ENCODE data around the gene UBR4. TPM values are rescaled to one million over a fixed set of nuclear protein-coding genes. Genes with fewer than 3 reads are reported as not detected.
"Not testable (repeated sequence)": the region's sequence is repeated elsewhere in the genome, so short reads cannot be mapped to it uniquely, and the experiment has no call there.

The UBR4 gene
- total RNA-seq, 2 donors from 2014 or later, result 97.7 to 114 TPM

- Histone ChIP-seq H3K27ac (peak overlapping the region; percentile 12), H3K9ac (ENCODE audit: low read depth in 2 of 2, low read length in 2 of 2) (no peak overlapping the region), H3K27me3 (no peaks in the 10 kb centered on the region), H3K9me3 (no peaks in the 10 kb centered on the region), H3K4me1 (peaks cover 4% of the 10 kb centered on the region), H3K4me3 (no peak overlapping the region), H3K36me3 (peaks cover 10% of the 10 kb centered on the region)
- intact Hi-C loops (cut with DNase I), result loop anchor here (10.0 kb wide), 1 partner anchor 328 kb away; the partner anchor contains the start of gene ALDH4A1
- TF ChIP-seq CTCF (IDR thresholded peaks at IDR 0.05), result no peak
- DNase-seq, result peak; percentile 34
These were observed 22.4 kb upstream of the UBR4 start for GRCh38 chr1:19232524-19232846.

- not testable (repeated sequence) for H3K36me3 ChIP-seq; H3K4me3 ChIP-seq; DNase-seq; H3K9ac ChIP-seq (ENCODE audit: low read depth in 2 of 2, low read length in 2 of 2); H3K4me1 ChIP-seq; H3K27me3 ChIP-seq; H3K9me3 ChIP-seq
- intact Hi-C loops (cut with DNase I), result loop anchor here (10.0 kb wide), 1 partner anchor 327 kb away; the partner anchor contains the start of gene ALDH4A1
- H3K27ac ChIP-seq, result peak overlapping the region; percentile 47
These were observed 21.9 kb upstream of the UBR4 start for GRCh38 chr1:19231736-19232523.

- no peak overlapping the region for H3K4me3 ChIP-seq
- H3K27me3 ChIP-seq, result no peaks in the 10 kb centered on the region
- TF ChIP-seq CTCF (IDR thresholded peaks at IDR 0.05), result no peak
- peaks cover 4% of the 10 kb centered on the region for H3K4me1 ChIP-seq
- H3K9me3 ChIP-seq, result no peaks in the 10 kb centered on the region
- peaks cover 8% of the 10 kb centered on the region for H3K36me3 ChIP-seq
- H3K27ac ChIP-seq, result no peak overlapping the region
- no peak overlapping the region for H3K9ac ChIP-seq (ENCODE audit: low read depth in 2 of 2, low read length in 2 of 2)
- intact Hi-C loops (cut with DNase I), result loop anchor here (10.0 kb wide), 1 partner anchor 325 kb away; the partner anchor contains the start of gene ALDH4A1
- no peak for DNase-seq
These were observed 19.8 kb upstream of the UBR4 start for GRCh38 chr1:19229828-19230325.

- intact Hi-C loops (cut with DNase I), result no loop called here
- H3K27me3 ChIP-seq, result no peaks in the 10 kb centered on the region
- no peak overlapping the region for H3K27ac ChIP-seq
- H3K9ac ChIP-seq (ENCODE audit: low read depth in 2 of 2, low read length in 2 of 2), result no peak overlapping the region
- H3K4me3 ChIP-seq, result no peak overlapping the region
- H3K9me3 ChIP-seq, result no peaks in the 10 kb centered on the region
- H3K36me3 ChIP-seq, result peaks cover 8% of the 10 kb centered on the region
- no peak for DNase-seq
- TF ChIP-seq CTCF (IDR thresholded peaks at IDR 0.05), result no peak
- H3K4me1 ChIP-seq, result peaks cover 4% of the 10 kb centered on the region
These were observed 19.2 kb upstream of the UBR4 start for GRCh38 chr1:19229229-19229628.

GRCh38 chr1:19222979-19223824 is 13.1 kb upstream of the UBR4 start:
- no peaks in the 10 kb centered on the region for H3K4me1 ChIP-seq
- no peak overlapping the region for H3K9ac ChIP-seq (ENCODE audit: low read depth in 2 of 2, low read length in 2 of 2)
- H3K9me3 ChIP-seq, result no peaks in the 10 kb centered on the region
- H3K27me3 ChIP-seq, result no peaks in the 10 kb centered on the region
- intact Hi-C loops (cut with DNase I), result no loop called here
- DNase-seq, result no peak
- H3K27ac ChIP-seq, result no peak overlapping the region
- no peaks in the 10 kb centered on the region for H3K36me3 ChIP-seq
- H3K4me3 ChIP-seq, result no peak overlapping the region
- TF ChIP-seq CTCF (IDR thresholded peaks at IDR 0.05), result no peak
